Renal cortical epithelial cell (primary cell): Measurements from ENCODE around the gene PPP4R1. TPM values are rescaled to one million over a fixed set of nuclear protein-coding genes. Genes with fewer than 3 reads are reported as not detected.
"Not testable (repeated sequence)": the region's sequence is repeated elsewhere in the genome, so short reads cannot be mapped to it uniquely, and the experiment has no call there.

Experiments
- DNase-seq: peaks from one replicate; pipeline ENCODE4 v3.0.0-alpha.2; 2011; ENCODE audit warnings: low read depth
- total RNA-seq: library from RNA; depleted of rRNA; stranded (reverse); fragments of >200 nt; gene quantifications from 2 replicates; pipeline ENCODE4 v1.2.3, GENCODE V29; 2014

The PPP4R1 gene
- total RNA-seq, 1 donor from 2014 or later: 166 TPM

DNA sequence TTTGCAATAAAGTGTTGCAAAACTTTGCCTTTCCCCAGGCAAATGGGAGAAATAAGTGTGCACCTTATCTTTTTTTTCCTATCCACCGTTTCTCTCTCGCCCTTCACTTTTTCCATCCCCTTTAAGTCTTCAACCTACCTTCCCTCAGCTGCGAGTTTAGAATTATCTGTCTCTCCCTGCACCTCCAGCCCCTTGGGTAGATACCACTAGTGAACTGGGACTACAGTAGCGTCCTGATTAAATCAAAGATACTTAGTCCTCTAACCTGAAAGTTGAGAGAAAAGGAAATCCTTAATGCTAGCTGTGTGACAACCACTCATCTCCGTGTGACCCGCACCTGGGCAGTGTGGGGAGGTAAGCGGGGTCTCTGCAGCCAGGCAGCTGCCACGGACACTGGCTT is 16.1 kb upstream of the PPP4R1 start:
- DNase-seq: no peak

DNA sequence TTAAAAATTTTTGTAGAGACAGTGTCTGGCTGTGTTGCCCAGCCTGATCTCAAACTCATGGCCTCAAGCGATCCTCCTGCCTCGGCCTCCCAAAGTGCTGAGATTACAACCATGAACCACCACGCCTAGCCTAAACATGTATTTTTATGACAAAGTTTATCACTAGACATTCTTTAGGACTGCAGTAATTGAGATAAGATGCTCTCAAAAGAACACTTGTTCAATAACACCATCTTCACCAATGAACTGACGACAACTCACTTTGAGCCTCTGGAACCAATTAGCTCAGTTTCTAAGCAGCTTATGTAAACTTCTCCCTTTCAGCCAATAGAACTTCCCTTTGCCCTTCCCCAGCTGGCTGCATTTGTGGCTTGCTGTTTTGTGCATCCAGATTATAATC is 15.3 kb upstream of the PPP4R1 start:
- no peak for DNase-seq

DNA sequence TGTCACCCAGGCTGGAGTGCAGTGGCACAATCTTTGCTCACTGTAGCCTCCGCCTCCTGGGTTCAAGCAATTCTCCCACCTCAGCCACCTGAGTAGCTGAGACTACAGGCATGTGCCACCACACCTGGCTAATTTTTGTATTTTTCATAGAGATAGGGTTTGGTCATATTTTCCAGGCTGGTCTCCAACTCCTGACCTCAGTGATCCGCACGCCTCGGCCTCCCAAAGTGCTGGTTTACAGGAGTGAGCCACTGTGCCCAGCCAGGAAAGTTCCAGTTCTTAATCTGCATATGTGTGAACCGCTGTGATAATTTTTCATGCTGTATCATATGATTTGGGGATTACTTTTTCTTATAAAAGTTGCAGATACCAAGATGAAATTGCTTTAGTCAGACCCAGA is 14.6 kb upstream of the PPP4R1 start:
- DNase-seq: no peak

DNA sequence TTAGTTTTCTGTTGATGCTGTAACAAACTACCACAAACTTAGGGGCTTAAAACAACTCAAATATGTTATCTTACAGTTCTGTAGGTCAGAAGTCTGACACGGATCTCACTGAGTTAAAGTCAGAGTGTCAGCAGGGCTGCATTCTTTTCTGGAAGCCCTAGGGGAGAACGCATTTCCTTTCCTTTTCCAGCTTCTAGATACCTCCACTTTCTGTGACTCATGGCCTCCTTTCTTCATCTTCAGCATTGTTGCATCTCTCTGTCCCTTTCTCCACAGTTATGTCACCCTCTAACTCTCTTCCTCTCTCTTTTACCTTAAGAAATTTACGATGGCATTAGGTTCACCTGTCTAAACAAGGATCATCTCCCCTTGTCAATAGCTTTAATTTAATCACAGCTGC is 13.3 kb upstream of the PPP4R1 start:
- peak; percentile 71 for DNase-seq

DNA sequence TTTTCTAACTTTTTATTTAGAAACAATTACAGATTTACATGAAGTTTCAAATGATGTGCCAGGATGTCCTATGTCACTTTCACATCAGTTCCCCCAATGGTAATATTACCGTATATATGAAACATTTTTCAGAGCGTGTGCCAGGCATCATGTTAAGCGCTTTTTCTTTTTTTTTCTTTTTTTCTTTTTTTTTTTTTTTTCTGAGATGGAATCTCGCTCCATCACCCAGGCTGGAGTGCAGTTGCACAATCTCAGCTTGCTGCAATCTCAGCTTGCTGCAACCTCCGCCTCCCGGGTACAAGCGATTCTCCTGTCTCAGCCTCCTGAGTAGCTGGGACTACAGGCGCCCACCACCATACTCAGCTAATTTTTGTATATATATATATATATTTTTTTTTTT is 5.6 kb upstream of the PPP4R1 start:
- no peak for DNase-seq

DNA sequence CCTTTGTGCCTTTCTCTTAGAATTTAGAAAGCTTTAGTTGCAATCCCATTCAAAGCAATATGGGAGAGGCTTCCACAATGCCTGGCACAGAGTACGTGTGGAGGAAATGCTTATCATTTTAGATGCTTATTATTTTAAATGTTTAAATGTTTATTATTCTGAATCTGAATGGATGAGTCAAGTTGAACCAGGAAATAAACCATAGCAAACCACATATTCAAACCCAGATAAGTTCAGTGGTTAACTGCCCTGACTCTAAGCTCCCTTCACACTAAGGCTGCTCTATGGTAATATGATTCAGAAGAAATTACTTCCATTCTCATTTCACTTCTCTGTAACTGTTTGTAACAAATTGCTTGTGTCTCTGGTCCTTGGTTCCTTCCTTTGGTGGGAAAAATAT is 5.2 kb upstream of the PPP4R1 start:
- peak; percentile 63 for DNase-seq

DNA sequence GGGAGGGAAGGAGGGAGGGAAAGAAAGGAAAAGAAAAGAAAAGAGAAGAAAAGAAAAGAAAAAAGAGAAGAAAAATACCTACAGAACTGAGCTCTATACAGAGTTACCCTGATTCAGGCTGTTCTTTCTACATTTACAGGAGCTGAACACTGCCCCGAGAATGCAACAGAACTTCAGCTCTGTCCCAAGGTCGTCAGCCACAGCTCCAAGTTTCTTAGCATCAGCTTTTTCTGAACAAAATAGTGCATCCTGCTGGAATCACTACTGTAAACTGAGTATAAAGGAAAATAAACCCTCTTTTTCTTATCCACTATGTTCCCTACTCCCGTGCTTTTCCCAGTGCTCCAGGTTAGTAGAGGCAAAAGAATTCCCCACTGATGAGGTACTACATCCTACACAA is 4.7 kb upstream of the PPP4R1 start:
- no peak for DNase-seq

DNA sequence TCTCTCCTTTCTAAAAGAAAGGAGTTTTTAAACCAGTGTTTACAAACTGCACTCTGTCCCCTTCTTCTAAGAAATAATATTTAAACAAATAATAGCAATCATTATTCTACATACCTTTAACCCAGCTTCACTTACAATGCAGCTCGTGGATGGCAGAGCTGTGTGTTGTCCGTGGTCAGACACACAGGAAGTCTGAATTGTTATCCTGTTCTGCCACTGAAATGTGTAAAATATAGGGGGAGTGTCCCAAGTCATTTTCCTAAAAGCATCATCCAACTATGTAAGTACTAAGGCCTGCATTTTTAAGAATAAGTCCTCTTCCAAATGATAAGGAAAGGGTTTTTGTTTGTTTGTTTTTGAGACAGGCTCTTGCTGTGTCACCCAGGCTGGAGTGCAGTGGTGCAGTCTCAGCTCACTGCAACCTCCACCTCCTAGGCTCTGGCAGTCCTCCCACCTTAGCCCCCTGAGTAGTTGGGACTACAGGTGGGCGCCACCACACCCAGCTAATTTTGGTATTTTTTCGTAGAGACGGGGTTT is 2.7 kb upstream of the PPP4R1 start:
- DNase-seq: no peak

DNA sequence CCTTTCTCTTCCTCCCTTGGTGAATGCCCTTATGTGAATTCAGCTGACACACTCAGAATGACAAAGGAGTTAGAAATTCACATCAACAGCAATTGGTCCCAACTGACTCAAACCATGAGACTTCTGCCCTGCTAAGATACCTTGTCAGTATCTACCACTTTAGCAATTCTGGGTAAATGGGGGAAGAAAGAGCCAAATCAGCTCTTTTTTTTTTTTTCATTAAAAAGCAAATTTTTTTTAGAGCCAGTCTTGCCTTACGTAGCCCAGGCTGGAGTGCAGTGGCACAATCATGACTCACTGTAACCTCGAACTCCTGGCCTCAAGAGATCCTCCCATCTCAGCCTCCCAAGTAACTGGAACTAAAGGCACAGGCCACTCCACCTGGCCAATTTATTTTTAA is 1.7 kb upstream of the PPP4R1 start:
- peak; percentile 58 for DNase-seq

DNA sequence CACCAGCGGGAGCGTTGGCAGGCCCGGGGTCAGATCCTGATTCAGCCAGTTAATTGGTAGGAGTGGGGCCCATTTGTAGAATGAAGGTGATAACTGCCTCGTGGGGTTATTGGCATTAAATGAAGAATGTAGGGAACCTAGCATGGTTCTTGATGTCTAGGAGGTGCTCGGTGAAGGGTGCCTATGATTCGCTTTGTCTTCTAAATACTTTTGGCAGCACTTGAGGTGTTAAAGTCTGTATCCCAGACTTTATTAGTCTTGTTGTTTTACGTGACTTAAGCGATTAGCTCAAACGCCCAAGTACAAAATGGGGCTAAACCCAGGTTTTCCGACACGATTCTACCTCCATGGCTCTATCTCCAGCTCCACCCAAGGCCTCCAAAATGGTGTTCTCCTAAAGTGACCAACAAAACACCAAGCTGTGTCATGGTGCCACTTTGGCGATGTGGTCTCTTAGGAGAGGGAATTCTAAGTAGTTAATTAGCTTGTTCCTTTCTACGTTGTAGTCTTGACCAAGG is 980 bp upstream of the PPP4R1 start:
- DNase-seq: no peak

DNA sequence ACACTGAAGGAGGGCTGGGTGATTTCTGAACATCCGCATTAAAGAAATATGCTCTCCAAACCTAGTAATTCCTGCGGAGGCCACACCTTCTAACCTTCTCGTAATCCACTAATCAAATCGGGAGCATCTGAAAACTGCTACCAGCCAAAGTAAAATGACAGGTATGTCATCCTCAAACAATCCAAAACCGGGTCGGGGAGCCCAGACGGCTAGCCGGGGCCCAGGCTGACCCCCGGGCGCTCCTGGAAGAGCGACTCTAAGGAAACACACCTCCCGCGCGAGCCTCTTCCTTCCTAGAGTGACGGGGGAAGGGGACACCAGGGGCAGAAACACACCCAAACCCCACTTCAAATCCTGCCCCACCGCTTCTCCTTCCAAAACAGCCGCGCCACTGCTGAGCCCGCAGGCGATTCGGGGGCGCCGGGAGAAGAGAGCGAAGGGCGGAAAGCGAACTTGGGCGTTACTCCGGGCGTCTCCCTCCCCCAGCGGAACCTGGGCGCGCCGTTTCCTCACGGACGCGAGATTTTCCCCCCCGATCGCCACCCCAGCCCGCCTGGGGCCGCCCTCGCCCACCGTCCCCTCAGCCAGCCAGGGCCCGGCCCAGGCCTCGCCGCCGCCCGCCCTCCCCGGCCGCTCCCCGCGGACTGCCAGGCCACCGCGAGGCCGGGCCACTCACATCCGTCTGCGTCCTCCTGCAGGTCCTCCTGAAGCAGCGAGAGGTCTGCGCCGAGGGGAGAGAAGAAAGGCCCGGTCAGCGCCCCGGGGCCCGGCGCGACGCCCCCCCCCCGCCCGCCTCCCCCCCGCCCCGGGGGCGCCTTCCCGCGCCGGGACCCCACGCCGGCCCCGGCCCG is 584 bp downstream of the PPP4R1 start:
- DNase-seq: peak; percentile 45

DNA sequence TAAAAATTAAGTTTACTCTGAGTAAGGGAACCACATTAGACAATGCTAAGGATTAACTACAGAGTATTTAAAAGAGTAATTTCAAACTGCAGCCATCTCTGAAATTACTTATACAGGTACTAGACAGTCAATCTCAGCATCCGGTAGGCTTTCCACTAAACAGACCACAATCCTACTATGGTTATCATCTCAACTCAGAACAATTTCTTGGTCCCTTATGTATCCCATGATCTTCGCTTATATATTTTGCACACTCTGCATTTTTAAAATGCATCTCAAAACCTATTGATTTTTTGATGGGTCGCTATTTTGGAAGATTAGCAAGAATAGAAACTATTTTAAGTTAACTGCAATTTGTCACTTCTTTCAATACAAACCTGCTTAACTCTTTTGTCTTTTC is 1.4 kb downstream of the PPP4R1 start:
- no peak for DNase-seq

DNA sequence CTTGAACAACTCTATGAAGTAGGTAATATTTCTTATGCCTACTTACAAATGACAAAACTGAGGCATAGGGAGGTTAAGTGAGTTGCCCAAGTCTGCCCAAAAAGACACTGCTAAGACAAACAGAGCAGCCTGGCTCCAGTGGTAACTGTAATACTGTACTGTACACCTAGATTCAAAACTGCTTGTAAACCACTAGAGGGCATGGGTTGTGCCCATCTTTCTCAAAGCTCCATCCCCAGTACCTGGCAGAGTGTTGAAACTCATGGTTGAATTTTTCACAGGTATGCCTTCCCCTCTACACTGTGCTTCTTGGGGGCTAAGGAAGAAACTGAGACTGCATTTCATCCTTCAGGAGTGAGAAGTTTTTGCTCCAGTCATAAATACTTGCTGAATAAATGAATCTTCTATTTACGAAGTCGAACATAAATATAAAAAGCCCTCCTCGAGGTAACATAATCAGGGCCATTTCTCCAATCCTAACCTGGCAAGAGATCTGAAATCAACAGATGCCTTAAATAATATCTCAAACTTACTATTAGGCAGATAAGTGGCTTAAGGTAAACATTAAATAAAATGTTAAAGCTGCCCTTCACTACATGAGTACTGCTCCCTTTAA is 2.0 kb downstream of the PPP4R1 start:
- DNase-seq: peak; percentile 74

DNA sequence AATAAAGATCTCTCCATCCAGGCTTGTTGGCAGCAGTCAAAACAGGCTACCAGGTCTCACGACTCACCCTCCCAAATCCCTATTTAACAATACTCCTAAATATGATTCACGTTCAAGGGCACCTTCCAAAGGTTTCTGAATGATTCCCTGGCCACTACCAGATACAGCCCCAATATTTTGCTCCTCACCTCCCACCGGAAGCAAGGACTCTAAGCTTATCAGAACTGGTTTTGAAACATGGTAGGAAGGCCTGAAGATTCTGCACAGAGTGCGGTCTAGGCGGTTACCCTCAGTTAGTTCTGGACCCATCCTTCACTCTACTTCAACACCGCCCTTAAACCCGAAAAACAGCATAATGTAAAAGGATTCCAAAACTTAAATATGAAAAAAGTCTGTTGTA is 5.2 kb downstream of the PPP4R1 start:
- no peak for DNase-seq

DNA sequence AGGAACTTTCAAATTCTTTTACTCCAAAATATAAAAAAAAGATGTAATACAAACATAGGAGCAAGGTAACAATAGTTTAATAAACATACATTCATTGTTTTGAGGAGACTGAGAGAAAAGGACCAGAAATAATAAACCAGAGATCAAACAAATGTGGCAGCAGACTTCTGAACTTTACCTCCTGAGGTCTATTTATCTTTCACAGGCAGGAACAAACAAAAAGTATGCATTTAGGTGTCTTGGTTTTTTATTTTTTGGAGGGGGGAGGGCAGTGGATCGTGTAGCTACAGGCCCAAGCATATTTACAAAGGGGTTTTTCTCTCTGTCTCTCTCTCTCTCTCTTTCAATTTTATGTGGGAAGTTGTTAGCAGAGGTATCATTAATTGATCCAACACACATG is 5.6 kb downstream of the PPP4R1 start:
- DNase-seq: no peak

DNA sequence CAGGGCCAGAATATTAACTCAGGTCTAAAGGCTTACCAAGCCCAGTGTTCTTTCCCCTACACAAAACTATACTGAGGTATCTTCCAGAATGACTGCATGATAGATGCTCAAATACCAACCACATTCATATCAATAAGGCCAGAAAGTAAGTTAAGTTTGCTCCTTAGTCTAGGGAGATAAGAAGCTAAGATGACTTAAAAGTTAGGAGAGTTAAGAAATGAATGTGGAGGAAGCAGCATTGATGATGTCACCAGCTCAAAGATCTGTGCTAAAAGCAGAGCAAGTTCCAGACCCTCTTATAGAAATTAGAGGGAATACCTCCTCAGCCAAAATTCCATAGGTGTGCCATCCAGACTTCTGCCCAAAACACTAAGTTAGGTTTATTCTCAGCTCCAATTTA is 6.1 kb downstream of the PPP4R1 start:
- no peak for DNase-seq

DNA sequence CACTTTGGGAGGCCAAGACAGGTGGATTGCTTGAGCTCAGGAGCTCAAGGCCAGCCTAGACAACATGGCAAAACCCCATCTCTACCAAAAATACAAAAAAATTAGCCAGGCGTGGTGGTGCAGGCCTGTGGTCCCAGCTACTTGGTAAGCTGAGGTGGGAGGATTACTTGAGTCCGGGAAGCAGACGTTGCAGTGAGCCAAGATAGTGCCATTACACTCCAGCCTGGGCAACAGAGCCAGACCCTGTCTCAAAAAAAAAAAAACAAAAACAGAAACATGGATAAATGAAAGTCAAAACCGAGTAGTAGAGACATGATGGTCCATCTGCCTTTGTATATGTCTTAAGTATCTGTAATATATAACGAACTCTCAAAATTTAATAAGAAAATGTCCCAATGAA is 7.2 kb downstream of the PPP4R1 start:
- DNase-seq: not testable (repeated sequence)

DNA sequence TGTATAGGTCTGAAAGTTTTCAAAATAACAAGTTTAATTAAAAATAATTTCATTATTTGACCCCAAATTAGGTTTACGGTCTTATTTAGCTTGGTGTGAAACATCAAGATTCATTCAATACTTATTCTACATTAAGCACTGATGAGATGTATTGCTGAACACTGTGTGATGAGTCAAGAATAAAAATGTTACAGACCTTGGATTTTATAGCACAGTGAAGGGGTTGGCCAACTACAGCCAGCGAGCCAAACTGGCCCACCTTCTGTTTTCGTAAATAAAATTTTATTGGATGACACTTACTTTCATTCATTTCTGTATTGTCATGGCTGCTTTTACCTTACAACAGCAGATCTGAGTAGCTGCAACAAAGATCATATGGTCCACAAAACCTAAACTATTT is 8.3 kb downstream of the PPP4R1 start:
- no peak for DNase-seq

DNA sequence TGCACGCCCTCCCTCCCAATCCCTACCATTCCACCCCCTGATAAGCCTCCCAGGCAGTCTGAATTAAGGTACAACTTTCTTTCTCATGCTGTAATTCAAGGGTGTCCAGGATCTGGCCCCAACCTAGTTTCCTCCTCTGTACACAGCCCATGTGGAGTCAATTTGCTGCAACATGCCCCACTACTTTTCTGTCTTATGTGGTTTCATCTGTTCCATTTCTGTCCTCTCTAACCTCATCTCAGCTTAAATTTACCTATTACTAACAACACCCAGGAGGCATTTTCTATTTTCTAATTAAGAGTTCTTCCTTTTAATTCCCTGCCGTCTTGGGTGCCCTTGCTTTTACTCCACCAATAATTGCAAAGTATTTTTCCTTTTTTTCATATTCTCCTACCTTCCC is 10.0 kb downstream of the PPP4R1 start:
- no peak for DNase-seq

DNA sequence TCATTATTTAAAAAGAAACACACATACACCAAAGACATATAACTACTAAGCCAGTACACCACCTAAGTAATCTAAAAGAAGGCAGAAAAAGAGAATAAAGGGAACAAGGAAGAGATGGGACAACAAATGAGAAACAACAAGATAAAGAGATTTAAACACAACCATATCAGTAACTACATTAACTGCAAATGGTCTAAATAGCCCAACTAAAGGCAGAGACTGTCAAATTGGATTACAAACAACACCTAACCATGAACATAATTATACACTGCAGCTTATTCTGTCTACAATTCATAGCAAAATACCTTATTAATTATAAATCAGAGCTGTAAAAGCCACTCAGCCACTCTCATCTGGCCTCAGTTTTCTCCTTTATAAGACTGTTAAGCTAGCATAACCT is 15.0 kb downstream of the PPP4R1 start:
- no peak for DNase-seq

DNA sequence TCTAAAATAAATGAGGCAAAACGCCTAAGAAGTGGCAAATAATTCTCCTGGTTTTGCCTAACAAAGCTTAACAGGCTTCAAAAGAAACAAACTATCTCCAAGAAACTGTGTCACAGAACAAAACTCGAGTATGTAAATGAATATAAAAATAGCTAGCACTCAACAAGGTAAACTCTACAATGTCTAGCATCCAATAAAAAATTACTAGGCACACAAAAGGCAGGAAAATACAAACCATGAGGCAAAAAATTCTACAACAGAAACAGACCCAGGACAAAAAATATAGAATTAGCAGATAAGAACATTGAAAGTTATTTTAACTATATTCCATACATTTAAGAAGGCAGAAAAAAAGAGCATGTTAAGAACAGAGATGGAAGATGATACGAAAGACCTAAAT is 16.8 kb downstream of the PPP4R1 start:
- DNase-seq: no peak

DNA sequence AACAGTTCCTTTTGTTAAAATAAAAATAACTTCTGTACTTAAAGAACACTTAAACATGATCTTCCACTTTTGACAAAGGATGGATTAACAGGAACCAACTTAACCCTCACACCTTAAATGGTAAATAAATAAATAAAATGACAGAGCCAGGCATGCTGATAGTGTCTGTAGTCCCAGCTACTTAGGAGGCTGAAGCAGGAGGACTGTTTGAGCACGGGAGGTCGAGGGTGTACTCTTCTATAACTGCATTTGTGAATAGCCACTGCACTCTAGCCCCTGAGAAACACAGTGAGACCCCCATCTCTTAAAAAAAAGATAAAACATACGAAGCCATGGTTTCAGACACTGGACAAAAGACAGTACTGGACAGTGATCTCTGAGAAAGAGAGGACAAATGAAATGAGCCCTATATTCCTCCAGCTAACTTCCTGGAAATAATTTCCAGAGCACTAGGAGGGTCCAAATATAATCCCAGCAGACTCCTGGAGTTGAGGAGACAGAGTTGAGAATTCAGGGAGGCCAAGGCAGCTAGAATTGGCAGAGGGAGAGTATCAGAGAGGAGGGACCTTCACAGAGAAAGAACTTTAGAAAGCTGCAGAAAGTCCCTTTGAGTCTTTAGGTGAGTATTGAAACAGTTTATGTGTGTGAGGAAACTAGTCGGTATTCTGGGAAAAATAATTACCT is 17.4 kb downstream of the PPP4R1 start:
- no peak for DNase-seq

DNA sequence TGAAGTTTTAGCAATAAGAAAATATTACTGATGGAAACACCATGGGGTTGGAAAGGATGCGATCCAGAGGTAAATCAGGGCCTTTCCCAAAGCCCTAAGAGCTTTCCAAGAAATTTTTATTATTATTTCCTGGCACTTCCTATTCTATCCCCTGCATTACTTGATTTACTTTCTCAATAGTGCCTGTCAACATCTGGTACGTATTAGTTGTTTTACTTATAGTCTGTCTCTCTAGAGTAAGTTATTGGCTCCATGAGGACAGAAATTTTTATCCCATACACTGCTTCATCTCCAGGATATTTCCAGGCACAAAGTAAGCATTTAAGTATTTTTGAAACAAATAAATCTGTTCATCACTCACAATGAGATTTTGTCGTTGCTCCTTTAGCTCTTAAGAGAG is 18.1 kb downstream of the PPP4R1 start:
- DNase-seq: no peak
